Keratinocyte (primary cell): Measurements from ENCODE around the gene SOX30. TPM values are rescaled to one million over a fixed set of nuclear protein-coding genes. Genes with fewer than 3 reads are reported as not detected.

Experiments
- DNase-seq: peaks from one replicate; pipeline ENCODE4 v3.0.0-alpha.2; 2011; ENCODE audit warnings: low read depth, missing footprints, low spot score
- FAIRE-seq: peaks from 2 replicates; lab custom pipeline; 2011; peaks lifted over from hg19 to GRCh38; lab: Jason Lieb, UNC
- H2AFZ ChIP-seq: 2 replicates; pipeline ENCODE4 v1.6.0; 2012; ENCODE audit warnings: low read length, control low read depth, inconsistent platforms; ENCODE audit not compliant: control insufficient read depth
- H3K27ac ChIP-seq: 2 replicates; pipeline ENCODE4 v1.5.1; 2011; ENCODE audit warnings: low read length; ENCODE audit not compliant: control insufficient read depth, insufficient read depth
- H3K27me3 ChIP-seq: 3 replicates; pipeline ENCODE4 v1.6.0; 2011; ENCODE audit warnings: low read length; ENCODE audit not compliant: control insufficient read depth, insufficient read depth; ENCODE audit errors: extremely low read depth
- H3K36me3 ChIP-seq, 2 experiments: 2 replicates in 1 of 2; 3 replicates in 1 of 2; pipeline ENCODE4 v1.5.1; 2011; ENCODE audit warnings: low read length in 2 of 2, mild to moderate bottlenecking in 1 of 2; ENCODE audit not compliant: control insufficient read depth in 2 of 2, insufficient read depth in 2 of 2; ENCODE audit errors: extremely low read depth in 1 of 2
- H3K4me1 ChIP-seq: 3 replicates; pipeline ENCODE4 v1.5.1; 2011; ENCODE audit warnings: low read length; ENCODE audit not compliant: control insufficient read depth, insufficient read depth; ENCODE audit errors: extremely low read depth
- H3K4me2 ChIP-seq: 3 replicates; pipeline ENCODE4 v1.6.0; 2011; ENCODE audit warnings: low read depth, low read length; ENCODE audit not compliant: control insufficient read depth, insufficient read depth; ENCODE audit errors: extremely low read depth
- H3K4me3 ChIP-seq, 3 experiments: fragments of 200-600 bp in 1 of 3; sonication (generic) in 1 of 3; 2 replicates in 2 of 3; 3 replicates in 1 of 3; pipeline ENCODE4 v1.5.1; 2011 to 2016; ENCODE audit warnings: low read length in 3 of 3, mild to moderate bottlenecking in 3 of 3, control low read depth in 2 of 3, inconsistent platforms in 1 of 3, low read depth in 1 of 3, mixed read lengths in 1 of 3, mixed run types in 1 of 3, moderate library complexity in 1 of 3; ENCODE audit not compliant: control insufficient read depth in 2 of 3, insufficient read depth in 2 of 3; ENCODE audit errors: extremely low read depth in 1 of 3
- H3K79me2 ChIP-seq: 2 replicates; pipeline ENCODE4 v1.6.0; 2012; ENCODE audit warnings: low read length; ENCODE audit not compliant: control insufficient read depth, insufficient read depth
- H3K9ac ChIP-seq: 3 replicates; pipeline ENCODE4 v1.6.0; 2011; ENCODE audit warnings: low read length; ENCODE audit not compliant: control insufficient read depth, insufficient read depth; ENCODE audit errors: extremely low read depth
- H3K9me1 ChIP-seq: 3 replicates; pipeline ENCODE4 v1.6.0; 2011; ENCODE audit warnings: low read length; ENCODE audit not compliant: control insufficient read depth, insufficient read depth; ENCODE audit errors: extremely low read depth
- H3K9me3 ChIP-seq: 2 replicates; pipeline ENCODE4 v1.5.1; 2012; ENCODE audit warnings: low read depth, low read length; ENCODE audit not compliant: control insufficient read depth
- H4K20me1 ChIP-seq: 3 replicates; pipeline ENCODE4 v1.6.0; 2011; ENCODE audit warnings: low read length; ENCODE audit not compliant: control insufficient read depth, insufficient read depth; ENCODE audit errors: extremely low read depth
- EZH2 ChIP-seq: IDR thresholded peaks from one replicate; pipeline ENCODE4 v1.6.1; 2012; ENCODE audit warnings: inconsistent platforms, mild to moderate bottlenecking, low read length, moderate library complexity
- dilution Hi-C: fragments of 300-500 bp; cut with MboI; formaldehyde crosslinking; loops from one replicate; pipeline ENCODE4 v1.7.0; 2020; ENCODE audit warnings: low sequenced_read_pairs; ENCODE audit not compliant: extremely low pct_ligation_motif_present
- polyA plus RNA-seq, 5 experiments: library from polyadenylated mRNA; depleted of rRNA in 3 of 5; stranded (reverse) in 3 of 5; stranded (forward) in 1 of 5; unstranded in 1 of 5; fragments of >200 nt; gene quantifications; 1 replicate in 1 of 5; 2 replicates in 3 of 5; 3 replicates in 1 of 5; pipeline versions ENCODE4 v1.2.1 to v1.2.3, GENCODE V29; 2011 to 2012; ENCODE audit warnings: missing spikeins in 2 of 5, low read depth in 1 of 5, low replicate concordance in 1 of 5
- TF ChIP-seq, protein P1 (sequence below), 3 experiments: IDR thresholded peaks in 1 of 3; conservative IDR thresholded peaks in 1 of 3; optimal IDR thresholded peaks in 1 of 3; 2 replicates in 2 of 3; 3 replicates in 1 of 3; pipeline versions ENCODE3 to v1.5.1; 2011; ENCODE audit warnings: low read length in 3 of 3, mild to moderate bottlenecking in 3 of 3, moderate library complexity in 2 of 3, control low read depth in 1 of 3, inconsistent platforms in 1 of 3; ENCODE audit not compliant: insufficient read depth in 2 of 3; ENCODE audit errors: extremely low read depth in 1 of 3

The SOX30 gene
- polyA plus RNA-seq, 1 donor (not counting 4 experiments of a cell fraction or from before 2014, with no cell fraction given), result 0.05 TPM

DNA sequence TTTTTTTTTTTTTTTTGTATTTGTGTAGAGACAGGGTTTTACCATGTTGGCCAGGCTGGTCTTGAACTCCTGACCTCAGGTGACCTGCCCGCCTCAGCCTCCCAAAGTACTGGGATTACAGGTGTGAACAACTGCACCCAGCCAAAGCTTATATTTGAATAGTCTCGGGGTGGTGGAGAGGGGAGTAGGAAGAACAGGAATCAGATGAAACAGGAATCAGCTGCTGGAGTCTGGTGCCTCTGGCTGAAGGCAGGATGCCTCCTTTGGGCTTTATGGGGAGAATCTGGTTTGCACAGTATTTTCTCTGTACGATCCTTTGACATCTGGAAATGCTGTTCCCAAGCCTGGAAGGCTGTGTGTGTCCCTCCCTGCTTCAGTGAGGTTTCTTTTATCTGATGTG is 30.0 kb upstream of the SOX30 start:
- H2AFZ ChIP-seq, result no peak overlapping the region
- H3K27ac ChIP-seq, result no peak overlapping the region
- H3K9me1 ChIP-seq, result no peaks in the 10 kb centered on the region
- H3K9me3 ChIP-seq, result no peaks in the 10 kb centered on the region
- H3K4me3 ChIP-seq, result no peak overlapping the region
- no peak for FAIRE-seq
- H3K4me2 ChIP-seq, result no peak overlapping the region
- no peaks in the 10 kb centered on the region for H3K36me3 ChIP-seq
- no peaks in the 10 kb centered on the region for H3K79me2 ChIP-seq
- no peaks in the 10 kb centered on the region for H3K27me3 ChIP-seq
- H3K9ac ChIP-seq, result no peak overlapping the region
- TF ChIP-seq EZH2, result no peak
- TF ChIP-seq, protein P1, sequence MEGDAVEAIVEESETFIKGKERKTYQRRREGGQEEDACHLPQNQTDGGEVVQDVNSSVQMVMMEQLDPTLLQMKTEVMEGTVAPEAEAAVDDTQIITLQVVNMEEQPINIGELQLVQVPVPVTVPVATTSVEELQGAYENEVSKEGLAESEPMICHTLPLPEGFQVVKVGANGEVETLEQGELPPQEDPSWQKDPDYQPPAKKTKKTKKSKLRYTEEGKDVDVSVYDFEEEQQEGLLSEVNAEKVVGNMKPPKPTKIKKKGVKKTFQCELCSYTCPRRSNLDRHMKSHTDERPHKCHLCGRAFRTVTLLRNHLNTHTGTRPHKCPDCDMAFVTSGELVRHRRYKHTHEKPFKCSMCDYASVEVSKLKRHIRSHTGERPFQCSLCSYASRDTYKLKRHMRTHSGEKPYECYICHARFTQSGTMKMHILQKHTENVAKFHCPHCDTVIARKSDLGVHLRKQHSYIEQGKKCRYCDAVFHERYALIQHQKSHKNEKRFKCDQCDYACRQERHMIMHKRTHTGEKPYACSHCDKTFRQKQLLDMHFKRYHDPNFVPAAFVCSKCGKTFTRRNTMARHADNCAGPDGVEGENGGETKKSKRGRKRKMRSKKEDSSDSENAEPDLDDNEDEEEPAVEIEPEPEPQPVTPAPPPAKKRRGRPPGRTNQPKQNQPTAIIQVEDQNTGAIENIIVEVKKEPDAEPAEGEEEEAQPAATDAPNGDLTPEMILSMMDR (optimal IDR thresholded peaks at IDR 0.05 in 1 of 3, IDR thresholded peaks at IDR 0.05 in 1 of 3, conservative IDR thresholded peaks at IDR 0.05 in 1 of 3; ENCODE audit: extremely low read depth in 1 of 3, insufficient read depth in 2 of 3, low read length in 3 of 3), result no peak
- no peak for DNase-seq
- H4K20me1 ChIP-seq, result no peaks in the 10 kb centered on the region
- dilution Hi-C loops, result no loop called here
- no peaks in the 10 kb centered on the region for H3K4me1 ChIP-seq

DNA sequence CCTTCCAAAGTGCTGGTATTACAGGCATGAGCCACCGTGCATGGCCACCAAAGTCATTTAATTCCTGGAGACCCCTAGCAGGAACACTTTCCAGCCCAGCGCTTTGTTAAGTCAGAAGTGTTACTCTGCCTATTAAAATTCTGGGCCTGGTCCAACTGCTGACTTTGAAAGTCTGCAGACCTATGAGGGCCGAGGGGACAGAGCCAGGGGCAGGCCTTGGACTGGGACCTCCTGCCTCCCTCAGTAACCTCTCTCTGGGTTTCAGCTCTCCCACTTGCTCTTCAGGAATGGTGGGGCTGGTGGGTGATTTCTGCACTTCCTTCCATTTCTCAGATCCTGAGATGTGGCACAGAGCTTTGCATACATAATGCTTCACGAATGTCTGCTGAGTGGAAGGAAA is 28.8 kb upstream of the SOX30 start:
- Histone ChIP-seq H3K27me3 (no peaks in the 10 kb centered on the region), H4K20me1 (no peaks in the 10 kb centered on the region), H3K36me3 (no peaks in the 10 kb centered on the region), H3K9ac (no peak overlapping the region), H3K9me3 (no peaks in the 10 kb centered on the region), H3K9me1 (no peaks in the 10 kb centered on the region), H3K79me2 (no peaks in the 10 kb centered on the region), H3K4me3 (no peak overlapping the region), H3K4me2 (no peak overlapping the region), H3K4me1 (no peaks in the 10 kb centered on the region), H2AFZ (no peak overlapping the region), H3K27ac (no peak overlapping the region)
- DNase-seq (no peak), FAIRE-seq (no peak)
- dilution Hi-C loops, result no loop called here
- TF ChIP-seq, protein P1 (optimal IDR thresholded peaks at IDR 0.05 in 1 of 3, IDR thresholded peaks at IDR 0.05 in 1 of 3, conservative IDR thresholded peaks at IDR 0.05 in 1 of 3; ENCODE audit: extremely low read depth in 1 of 3, insufficient read depth in 2 of 3, low read length in 3 of 3), result no peak
- TF ChIP-seq EZH2, result no peak
